ENCODE data around the gene MYO5C. TPM values are rescaled to one million over a fixed set of nuclear protein-coding genes. Genes with fewer than 3 reads are reported as not detected.

Gene MYO5C
- total and polyA plus RNA-seq, 2 of the 13 experiments (the other 11 are each of a cell fraction or from before 2014, with no cell fraction given): 15.7 to 23.7 TPM

DNA sequence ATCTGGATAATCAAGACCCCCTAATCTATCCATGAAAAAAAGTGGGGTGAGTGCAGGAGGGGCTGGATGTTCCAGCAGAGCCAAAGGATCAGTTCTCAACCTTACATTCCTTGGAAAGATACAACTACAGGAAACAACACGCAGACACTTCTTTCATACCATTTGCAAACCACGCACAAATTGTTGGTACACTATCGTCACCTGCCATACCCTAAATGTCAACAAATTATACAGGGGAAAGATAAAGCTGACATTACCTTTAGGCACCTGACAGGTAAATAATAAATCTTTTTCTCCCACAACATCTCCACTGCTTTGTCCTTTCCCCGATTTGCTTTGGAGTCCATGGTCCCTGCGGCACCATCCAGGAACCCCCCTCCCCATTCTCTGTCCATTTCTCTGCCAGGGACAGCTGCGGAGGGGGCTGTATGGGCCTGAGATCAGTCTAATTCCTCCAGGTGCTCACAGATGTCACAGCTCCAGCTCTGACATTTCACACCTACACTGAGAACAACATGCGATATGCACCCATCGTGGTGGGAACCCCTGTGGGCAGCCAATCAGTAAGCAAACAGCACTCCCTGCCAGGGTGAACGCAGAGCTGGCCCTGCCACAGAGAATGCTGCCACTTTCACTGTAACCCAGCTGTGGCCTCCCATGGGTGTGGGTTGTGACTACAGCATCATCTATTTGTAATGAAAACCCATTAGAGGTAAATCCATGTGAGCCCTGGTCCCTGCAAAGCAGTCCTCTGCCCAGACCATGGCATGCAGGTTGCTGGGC is 145.4 kb downstream of the MYO5C start (continued):
- TF ChIP-seq, protein P1, sequence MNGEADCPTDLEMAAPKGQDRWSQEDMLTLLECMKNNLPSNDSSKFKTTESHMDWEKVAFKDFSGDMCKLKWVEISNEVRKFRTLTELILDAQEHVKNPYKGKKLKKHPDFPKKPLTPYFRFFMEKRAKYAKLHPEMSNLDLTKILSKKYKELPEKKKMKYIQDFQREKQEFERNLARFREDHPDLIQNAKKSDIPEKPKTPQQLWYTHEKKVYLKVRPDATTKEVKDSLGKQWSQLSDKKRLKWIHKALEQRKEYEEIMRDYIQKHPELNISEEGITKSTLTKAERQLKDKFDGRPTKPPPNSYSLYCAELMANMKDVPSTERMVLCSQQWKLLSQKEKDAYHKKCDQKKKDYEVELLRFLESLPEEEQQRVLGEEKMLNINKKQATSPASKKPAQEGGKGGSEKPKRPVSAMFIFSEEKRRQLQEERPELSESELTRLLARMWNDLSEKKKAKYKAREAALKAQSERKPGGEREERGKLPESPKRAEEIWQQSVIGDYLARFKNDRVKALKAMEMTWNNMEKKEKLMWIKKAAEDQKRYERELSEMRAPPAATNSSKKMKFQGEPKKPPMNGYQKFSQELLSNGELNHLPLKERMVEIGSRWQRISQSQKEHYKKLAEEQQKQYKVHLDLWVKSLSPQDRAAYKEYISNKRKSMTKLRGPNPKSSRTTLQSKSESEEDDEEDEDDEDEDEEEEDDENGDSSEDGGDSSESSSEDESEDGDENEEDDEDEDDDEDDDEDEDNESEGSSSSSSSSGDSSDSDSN (CRISPR knock-in tag; IDR thresholded peaks at IDR 0.05): no peak
- TF ChIP-seq ZNF841 (CRISPR knock-in tag; IDR thresholded peaks at IDR 0.05; ENCODE audit: borderline replicate concordance) (no peak), ZFP1 (CRISPR knock-in tag; IDR thresholded peaks at IDR 0.05) (no peak), CAMTA2 (CRISPR knock-in tag; IDR thresholded peaks at IDR 0.05; ENCODE audit: borderline replicate concordance) (no peak), ZNF501 (CRISPR knock-in tag; IDR thresholded peaks at IDR 0.05) (no peak), ARNT (IDR thresholded peaks at IDR 0.05) (no peak), HNRNPL (IDR thresholded peaks at IDR 0.05; ENCODE audit: low read depth, low read length) (no peak), MBNL3 (CRISPR knock-in tag; conservative IDR thresholded peaks at IDR 0.05) (no peak)
- TF ChIP-seq, protein P2, sequence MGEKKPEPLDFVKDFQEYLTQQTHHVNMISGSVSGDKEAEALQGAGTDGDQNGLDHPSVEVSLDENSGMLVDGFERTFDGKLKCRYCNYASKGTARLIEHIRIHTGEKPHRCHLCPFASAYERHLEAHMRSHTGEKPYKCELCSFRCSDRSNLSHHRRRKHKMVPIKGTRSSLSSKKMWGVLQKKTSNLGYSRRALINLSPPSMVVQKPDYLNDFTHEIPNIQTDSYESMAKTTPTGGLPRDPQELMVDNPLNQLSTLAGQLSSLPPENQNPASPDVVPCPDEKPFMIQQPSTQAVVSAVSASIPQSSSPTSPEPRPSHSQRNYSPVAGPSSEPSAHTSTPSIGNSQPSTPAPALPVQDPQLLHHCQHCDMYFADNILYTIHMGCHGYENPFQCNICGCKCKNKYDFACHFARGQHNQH (CRISPR knock-in tag; IDR thresholded peaks at IDR 0.05): no peak
- TF ChIP-seq, protein P3, sequence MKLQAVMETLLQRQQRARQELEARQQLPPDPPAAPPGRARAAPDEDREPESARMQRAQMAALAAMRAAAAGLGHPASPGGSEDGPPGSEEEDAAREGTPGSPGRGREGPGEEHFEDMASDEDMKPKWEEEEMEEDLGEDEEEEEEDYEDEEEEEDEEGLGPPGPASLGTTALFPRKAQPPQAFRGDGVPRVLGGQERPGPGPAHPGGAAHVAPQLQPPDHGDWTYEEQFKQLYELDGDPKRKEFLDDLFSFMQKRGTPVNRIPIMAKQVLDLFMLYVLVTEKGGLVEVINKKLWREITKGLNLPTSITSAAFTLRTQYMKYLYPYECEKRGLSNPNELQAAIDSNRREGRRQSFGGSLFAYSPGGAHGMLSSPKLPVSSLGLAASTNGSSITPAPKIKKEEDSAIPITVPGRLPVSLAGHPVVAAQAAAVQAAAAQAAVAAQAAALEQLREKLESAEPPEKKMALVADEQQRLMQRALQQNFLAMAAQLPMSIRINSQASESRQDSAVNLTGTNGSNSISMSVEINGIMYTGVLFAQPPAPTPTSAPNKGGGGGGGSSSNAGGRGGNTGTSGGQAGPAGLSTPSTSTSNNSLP (IDR thresholded peaks at IDR 0.05; ENCODE audit: low read depth, low read length): no peak
